Gastroesophageal sphincter (tissue), 4 donors: Measurements from ENCODE around the gene C14orf132. TPM values are rescaled to one million over a fixed set of nuclear protein-coding genes. Genes with fewer than 3 reads are reported as not detected.

Experiments
- ATAC-seq: fragments of 150-250 bp; one replicate; pipeline ENCODE4 v1.9.1; 2016; ENCODE audit warnings: mild to moderate bottlenecking, moderate library complexity
- H3K27ac ChIP-seq, 4 donors: fragments of 200-600 bp; sonication (generic) in 3 of 4; 1 replicate in 3 of 4; 2 replicates in 1 of 4; pipeline ENCODE4 v1.5.1; 2016 to 2019
- H3K27me3 ChIP-seq: fragments of 200-600 bp; sonication (generic); one replicate; pipeline ENCODE4 v1.5.1; 2019
- H3K36me3 ChIP-seq, 2 donors: fragments of 200-600 bp; sonication (generic); one replicate each; pipeline ENCODE4 v1.5.1; 2019; ENCODE audit warnings: control low read depth in 1 of 2
- H3K4me1 ChIP-seq, 3 donors: fragments of 200-600 bp; sonication (generic); 1 replicate in 2 of 3; 2 replicates in 1 of 3; pipeline ENCODE4 v1.5.1; 2016 to 2019; ENCODE audit warnings: control low read depth in 2 of 3
- H3K4me3 ChIP-seq, 2 donors: fragments of 200-600 bp; sonication (generic); one replicate each; pipeline ENCODE4 v1.5.1; 2019; ENCODE audit warnings: mild to moderate bottlenecking in 1 of 2, moderate library complexity in 1 of 2
- H3K9me3 ChIP-seq, 3 donors: fragments of 200-600 bp; sonication (generic); one replicate each; pipeline ENCODE4 v1.5.1; 2017 to 2019; ENCODE audit warnings: control low read depth in 2 of 3
- CTCF ChIP-seq, 4 experiments: fragments of 200-600 bp in 2 of 4; fragments of 450-650 bp in 2 of 4; sonication (generic) in 1 of 4; IDR thresholded peaks; one replicate each; pipeline ENCODE4 v1.5.1; 2017 to 2019; ENCODE audit warnings: antibody characterized with exemption in 4 of 4, mild to moderate bottlenecking in 2 of 4, moderate library complexity in 2 of 4
- EP300 ChIP-seq: sonication (generic); formaldehyde crosslinking; IDR thresholded peaks from one replicate; pipeline ENCODE4 v1.6.1; 2017; ENCODE audit warnings: antibody characterized with exemption, mild to moderate bottlenecking
- POLR2A ChIP-seq, 2 donors: fragments of 450-650 bp; IDR thresholded peaks; one replicate each; pipeline ENCODE4 v1.6.1; 2017; ENCODE audit warnings: antibody characterized with exemption in 2 of 2, mild to moderate bottlenecking in 2 of 2, moderate library complexity in 1 of 2
- POLR2AphosphoS5 ChIP-seq: sonication (generic); formaldehyde crosslinking; IDR thresholded peaks from one replicate; pipeline ENCODE4 v1.6.1; 2017; ENCODE audit warnings: antibody characterized with exemption
- WGBS, 2 donors: methylation state at CpG; one replicate each; pipeline ENCODE4 v1.1.5; 2018; ENCODE audit warnings: low coverage in 1 of 2; 5-methylcytosine and 5-hydroxymethylcytosine counted together
- small RNA-seq, 4 donors: library from RNA; depleted of rRNA; stranded (forward); fragments of <200 nt; gene quantifications; one replicate each; pipeline ENCODE3, GENCODE V24; 2016
- total RNA-seq, 4 donors: library from RNA; depleted of rRNA; stranded (reverse); fragments of >200 nt; gene quantifications; one replicate each; pipeline ENCODE4 v1.1.0, GENCODE V29; 2016

Gene C14orf132
- total RNA-seq, 4 donors from 2014 or later = 52.0 to 135 (median 74.6) TPM

DNA sequence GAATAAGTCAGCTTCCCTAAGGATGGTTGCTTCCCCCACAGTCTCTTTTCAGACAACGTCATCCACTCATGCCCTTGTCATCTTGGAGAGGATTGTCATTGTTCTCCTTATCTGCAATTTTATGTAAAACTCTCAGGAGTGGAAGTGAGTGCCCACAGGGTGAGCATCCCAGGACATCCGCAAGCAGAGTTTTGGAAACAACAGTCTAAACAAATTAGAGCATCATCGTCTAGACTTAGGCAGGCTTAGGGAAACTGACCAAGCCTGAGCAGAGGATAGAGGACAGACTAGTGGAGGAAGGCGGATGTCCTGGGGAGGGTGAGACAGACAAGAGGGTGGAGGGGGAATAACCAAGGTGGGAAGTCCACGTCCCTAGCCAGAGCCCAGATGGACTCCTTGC is 101.8 kb downstream of the C14orf132 start:
- TF ChIP-seq CTCF (IDR thresholded peaks at IDR 0.05) = no peak
- TF ChIP-seq EP300 = no peak
- no peak for TF ChIP-seq POLR2A (IDR thresholded peaks at IDR 0.05)
- no peak for TF ChIP-seq POLR2AphosphoS5
- no peaks in the 10 kb centered on the region for H3K27me3 ChIP-seq
- ATAC-seq = no peak
- no peak overlapping the region for H3K4me3 ChIP-seq
- H3K4me1 ChIP-seq = peaks cover 0 to 2% (median 0%) of the 10 kb centered on the region in 3 donors
- 83 to 85% methylated on average over 1 to 4 of the region's 5 CpGs for WGBS, 2 donors
- no peaks in the 10 kb centered on the region for H3K36me3 ChIP-seq
- H3K9me3 ChIP-seq = peaks cover 0 to 30% (median 0%) of the 10 kb centered on the region in 3 donors
- H3K27ac ChIP-seq = no peak overlapping the region

Small RNAs within 50 kb of the gene (small RNA-seq; reads per million reads assigned to genes)
- 0 reads per million in 4 donors for gene AL137190.1

Other genes starting within 250 kb of the C14orf132 start
- under 1 TPM in 1 of 4 donors, not detected in 3; 0.54 TPM for gene TUNAR, start 162.5 kb upstream of the C14orf132 start, total RNA-seq
- gene BDKRB2, start 165.5 kb downstream of the C14orf132 start, total RNA-seq = 10 to 100 TPM in 1 of 4 donors, 1 to 10 TPM in 3; 3.3 to 13.6 (median 8.3) TPM
- gene BDKRB1, start 216.8 kb downstream of the C14orf132 start, total RNA-seq = 1 to 10 TPM in 2 of 4 donors, under 1 TPM in 1, not detected in 1; 0.50 to 7.9 (median 1.2) TPM